SK-N-SH (cell line): Measurements from ENCODE around the gene KRT80. TPM values are rescaled to one million over a fixed set of nuclear protein-coding genes. Genes with fewer than 3 reads are reported as not detected.

ENCODE experiments used
- CTCF ChIA-PET: fragments of 300-600, 350-600 bp; formaldehyde crosslinking; extraction: SDS; loops from one replicate; lab custom pipeline; 2021; lab: Yijun Ruan, JAX
- POLR2A ChIA-PET: fragments of 350-600 bp; sonication (Branson Sonifier 250); formaldehyde crosslinking; extraction: SDS; loops from one replicate; lab custom pipeline; 2020; ENCODE audit warnings: antibody characterized with exemption, inconsistent platforms; lab: Yijun Ruan, JAX
- DNase-seq: peaks from one replicate; pipeline ENCODE4 v3.0.0; 2012
- H2AFZ ChIP-seq: fragments of 200-600 bp; sonication (generic); 2 replicates; pipeline ENCODE4 v1.8.1; 2016; ENCODE audit warnings: antibody characterized with exemption, mild to moderate bottlenecking, low read depth
- H3F3A ChIP-seq: fragments of 200-600 bp; sonication (generic); replicated peaks from 2 replicates; pipeline ENCODE3; 2016; ENCODE audit warnings: antibody characterized with exemption, mild to moderate bottlenecking; ENCODE audit not compliant: insufficient read depth
- H3K27ac ChIP-seq, 2 experiments: fragments of 200-500 bp in 1 of 2; fragments of 200-600 bp in 1 of 2; sonication (Bioruptor generic) in 1 of 2; sonication (generic), shearing (Covaris generic) in 1 of 2; 2 replicates each; pipeline versions ENCODE4 v1.5.1 to v1.6.1; 2014 to 2016; ENCODE audit warnings: low read depth in 2 of 2, inconsistent platforms in 1 of 2, low read length in 1 of 2, mild to moderate bottlenecking in 1 of 2, mixed read lengths in 1 of 2
- H3K27me3 ChIP-seq: fragments of 200-600 bp; sonication (generic), shearing (Covaris generic); 2 replicates; pipeline ENCODE4 v1.6.1; 2016; ENCODE audit warnings: mixed run types; ENCODE audit not compliant: insufficient read depth
- H3K36me3 ChIP-seq, 2 experiments: fragments of 200-500 bp in 1 of 2; fragments of 200-600 bp in 1 of 2; sonication (Bioruptor generic) in 1 of 2; sonication (generic) in 1 of 2; replicated peaks in 1 of 2; 2 replicates each; pipeline versions ENCODE3 to v1.5.1; 2014 to 2016; ENCODE audit warnings: low read length in 1 of 2, mild to moderate bottlenecking in 1 of 2; ENCODE audit not compliant: insufficient read depth in 2 of 2, control insufficient read depth in 1 of 2
- H3K4me1 ChIP-seq, 2 experiments: fragments of 200-500 bp in 1 of 2; fragments of 200-600 bp in 1 of 2; sonication (Bioruptor generic) in 1 of 2; sonication (generic), shearing (Covaris generic) in 1 of 2; 2 replicates each; pipeline versions ENCODE4 v1.5.1 to v1.6.1; 2014 to 2016; ENCODE audit warnings: low read depth in 1 of 2, low read length in 1 of 2, mixed run types in 1 of 2; ENCODE audit not compliant: insufficient read depth in 2 of 2, control insufficient read depth in 1 of 2
- H3K4me2 ChIP-seq: fragments of 200-600 bp; sonication (generic), shearing (Covaris generic); 2 replicates; pipeline ENCODE4 v1.6.1; 2017; ENCODE audit warnings: mixed run types
- H3K4me3 ChIP-seq, 2 experiments: fragments of 200-500 bp in 1 of 2; fragments of 200-600 bp in 1 of 2; sonication (Bioruptor generic) in 1 of 2; sonication (generic), shearing (Covaris generic) in 1 of 2; 2 replicates each; pipeline versions ENCODE4 v1.5.1 to v1.8.1; 2014 to 2016; ENCODE audit warnings: low read depth in 2 of 2, inconsistent platforms in 1 of 2, low read length in 1 of 2, mild to moderate bottlenecking in 1 of 2, mixed read lengths in 1 of 2, moderate library complexity in 1 of 2
- H3K79me2 ChIP-seq: fragments of 200-600 bp; sonication (generic); 2 replicates; pipeline ENCODE4 v1.8.1; 2017; ENCODE audit warnings: mild to moderate bottlenecking; ENCODE audit not compliant: insufficient read depth
- H3K9ac ChIP-seq: fragments of 200-600 bp; sonication (generic); 2 replicates; pipeline ENCODE4 v1.6.1; 2017; ENCODE audit warnings: mixed run types
- H3K9me2 ChIP-seq: fragments of 200-600 bp; sonication (generic); 2 replicates; pipeline ENCODE4 v1.6.1; 2017; ENCODE audit warnings: mixed run types
- H3K9me3 ChIP-seq: fragments of 200-600 bp; sonication (generic); 2 replicates; pipeline ENCODE4 v1.6.1; 2017; ENCODE audit warnings: mixed run types, mild to moderate bottlenecking, moderate library complexity
- H4K20me1 ChIP-seq: fragments of 200-600 bp; sonication (generic); 2 replicates; pipeline ENCODE4 v1.6.1; 2017; ENCODE audit warnings: mild to moderate bottlenecking, mixed run types; ENCODE audit not compliant: insufficient read depth
- CHD2 ChIP-seq: fragments of 150-350 bp; IDR thresholded peaks from 2 replicates; pipeline ENCODE4 v1.6.1; 2018; ENCODE audit warnings: low read length; ENCODE audit not compliant: partially characterized antibody
- EZH2phosphoT487 ChIP-seq: fragments of 200-600 bp; sonication (generic); IDR thresholded peaks from 2 replicates; pipeline ENCODE4 v1.6.1; 2017; ENCODE audit warnings: low read depth, mixed run types, mild to moderate bottlenecking, antibody characterized with exemption, moderate library complexity, borderline replicate concordance
- FOSL2 ChIP-seq: IDR thresholded peaks from 2 replicates; pipeline ENCODE4 v1.4.0; 2012; ENCODE audit warnings: low read depth, mild to moderate bottlenecking, moderate library complexity, borderline replicate concordance
- FOXJ3 ChIP-seq: sonication (generic); formaldehyde crosslinking; IDR thresholded peaks from 2 replicates; pipeline ENCODE4 v1.5.1; 2020; ENCODE audit warnings: mild to moderate bottlenecking, missing genetic modification reagents
- FOXM1 ChIP-seq: IDR thresholded peaks from 2 replicates; pipeline ENCODE4 v1.4.0; 2012; ENCODE audit warnings: low read depth, mild to moderate bottlenecking
- GABPA ChIP-seq: IDR thresholded peaks from 2 replicates; pipeline ENCODE4 v1.4.0; 2012; ENCODE audit warnings: low read depth, mild to moderate bottlenecking
- IRF3 ChIP-seq: fragments of 150-350 bp; IDR thresholded peaks from 2 replicates; pipeline ENCODE4 v1.6.1; 2016; ENCODE audit warnings: mild to moderate bottlenecking, low read depth, low read length
- MEF2A ChIP-seq: IDR thresholded peaks from 2 replicates; pipeline ENCODE4 v1.4.0; 2012; ENCODE audit warnings: low read depth, borderline replicate concordance
- NFIC ChIP-seq: IDR thresholded peaks from 2 replicates; pipeline ENCODE4 v1.4.0; 2012; ENCODE audit warnings: borderline replicate concordance
- RCOR1 ChIP-seq: fragments of 150-350 bp; IDR thresholded peaks from 2 replicates; pipeline ENCODE4 v1.6.1; 2017; ENCODE audit warnings: antibody characterized with exemption, low read length
- RXRA ChIP-seq: IDR thresholded peaks from 2 replicates; pipeline ENCODE4 v1.4.0; 2012; ENCODE audit warnings: low read depth, mild to moderate bottlenecking, borderline replicate concordance
- TAF1 ChIP-seq: IDR thresholded peaks from 2 replicates; pipeline ENCODE4 v1.6.1; 2012; ENCODE audit warnings: low read depth, mild to moderate bottlenecking, low read length, moderate library complexity, borderline replicate concordance
- TCF12 ChIP-seq: IDR thresholded peaks from 2 replicates; pipeline ENCODE4 v1.4.0; 2012
- TEAD4 ChIP-seq: IDR thresholded peaks from 2 replicates; pipeline ENCODE4 v1.4.0; 2012; ENCODE audit warnings: mild to moderate bottlenecking, borderline replicate concordance; ENCODE audit not compliant: insufficient read depth
- USF1 ChIP-seq: IDR thresholded peaks from 2 replicates; pipeline ENCODE4 v1.4.0; 2012; ENCODE audit warnings: low read depth, borderline replicate concordance
- ZBTB33 ChIP-seq: IDR thresholded peaks from 2 replicates; pipeline ENCODE4 v1.4.0; 2012; ENCODE audit warnings: low read depth, borderline replicate concordance
- WGBS: methylation state at CpG from one replicate; pipeline ENCODE4 v1.1.6; 2017; ENCODE audit warnings: low lambda C conversion rate; 5-methylcytosine and 5-hydroxymethylcytosine counted together
- polyA plus RNA-seq, 3 experiments: library from polyadenylated mRNA; depleted of rRNA; stranded (reverse); fragments of >200 nt; gene quantifications; 2 replicates each; pipeline ENCODE4 v1.2.3, GENCODE V29; 2012

KRT80 gene
- polyA plus RNA-seq, 1 of the 3 experiments (the other 2 are of a cell fraction): 14.9 TPM

GRCh38 chr12:52147367-52147963 lies 44.3 kb downstream of the KRT80 start (continued):
- TF ChIP-seq TAF1 (0 out of 2 replicates have a peak, but pooled peaks have one; percentile 50), GABPA (no peak), RXRA (no peak; the same call in 1 of the 2 replicates), MEF2A (peak; percentile 13; the same call in 1 of the 2 replicates), FOXM1 (no peak), ZBTB33 (peak; percentile 28; the same call in 1 of the 2 replicates), FOXJ3 (no peak), FOSL2 (peak; percentile 98), TEAD4 (peak; percentile 92)

GRCh38 chr12:52146822-52147366 lies 44.9 kb downstream of the KRT80 start:
- Histone ChIP-seq H3K79me2 (peaks cover 15% of the 10 kb centered on the region; the same call in 1 of the 2 replicates), H3K4me2 (peak overlapping the region; percentile 69), H4K20me1 (no peaks in the 10 kb centered on the region), H3K4me1 (peaks cover 14 to 36% of the 10 kb centered on the region in 2 experiments; a peak in 3 of 4 replicates), H2AFZ (no peak overlapping the region), H3K27me3 (no peaks in the 10 kb centered on the region), H3K4me3 (peak overlapping the region in 1 of 2 experiments; percentile 29; a peak in 1 of 4 replicates), H3K9me3 (no peaks in the 10 kb centered on the region), H3F3A (peaks cover 18% of the 10 kb centered on the region), H3K27ac (peak overlapping the region; percentile 44 to 91; a peak in 3 of 4 replicates), H3K9me2 (no peaks in the 10 kb centered on the region), H3K9ac (peak overlapping the region; percentile 93), H3K36me3 (no peaks in the 10 kb centered on the region)
- no peak for DNase-seq
- CTCF ChIA-PET: interaction anchor here (0.6 to 3.2 kb wide), 8 partner anchors 10 to 738 kb away, joined by 3 to 20 read pairs (median 6); no protein-coding TSS in a partner anchor
- 40% methylated on average over 5 of the region's 11 CpGs for WGBS
- TF ChIP-seq CHD2 (no peak), IRF3 (no peak), RXRA (no peak), FOXM1 (no peak), NFIC (no peak), FOSL2 (no peak), TCF12 (no peak), RCOR1 (no peak), EZH2phosphoT487 (no peak), USF1 (no peak)
- POLR2A ChIA-PET: no interaction called here
